Mesothelial cell of epicardium (in vitro differentiated cells): Measurements from ENCODE around the gene P4HA1. TPM values are rescaled to one million over a fixed set of nuclear protein-coding genes. Genes with fewer than 3 reads are reported as not detected.

Experiments used
- DNase-seq, 2 experiments: peaks; one replicate each; pipeline ENCODE4 v3.0.0; 2021; ENCODE audit warnings: low spot score in 2 of 2; ENCODE audit not compliant: unreplicated experiment in 2 of 2
- H3K27ac Mint-ChIP-seq: 2 replicates; pipeline ENCODE4 v1.8.0; 2021; ENCODE audit warnings: mixed read lengths
- H3K27me3 Mint-ChIP-seq: 2 replicates; pipeline ENCODE4 v1.8.0; 2021; ENCODE audit warnings: low read depth, mixed read lengths
- H3K36me3 Mint-ChIP-seq: 2 replicates; pipeline ENCODE4 v1.8.0; 2021; ENCODE audit warnings: mixed read lengths
- H3K4me1 Mint-ChIP-seq: 2 replicates; pipeline ENCODE4 v1.8.0; 2021; ENCODE audit warnings: mixed read lengths
- H3K4me3 Mint-ChIP-seq: 2 replicates; pipeline ENCODE4 v1.8.0; 2021; ENCODE audit warnings: mild to moderate bottlenecking, moderate library complexity, mixed read lengths
- H3K9me3 Mint-ChIP-seq: 2 replicates; pipeline ENCODE4 v1.8.0; 2021; ENCODE audit warnings: mixed read lengths
- total RNA-seq: library from RNA; stranded (reverse); gene quantifications from 3 replicates; pipeline ENCODE4 v1.2.1, GENCODE V29; 2021
- TF ChIP-seq, protein P1 (sequence below): fragments of 200-600 bp; sonication (generic); IDR thresholded peaks from one replicate; pipeline ENCODE4 v1.5.0; 2021; ENCODE audit warnings: antibody characterized with exemption; ENCODE audit not compliant: unreplicated experiment

The P4HA1 gene
- total RNA-seq, 1 donor from 2014 or later: 105 TPM

DNA sequence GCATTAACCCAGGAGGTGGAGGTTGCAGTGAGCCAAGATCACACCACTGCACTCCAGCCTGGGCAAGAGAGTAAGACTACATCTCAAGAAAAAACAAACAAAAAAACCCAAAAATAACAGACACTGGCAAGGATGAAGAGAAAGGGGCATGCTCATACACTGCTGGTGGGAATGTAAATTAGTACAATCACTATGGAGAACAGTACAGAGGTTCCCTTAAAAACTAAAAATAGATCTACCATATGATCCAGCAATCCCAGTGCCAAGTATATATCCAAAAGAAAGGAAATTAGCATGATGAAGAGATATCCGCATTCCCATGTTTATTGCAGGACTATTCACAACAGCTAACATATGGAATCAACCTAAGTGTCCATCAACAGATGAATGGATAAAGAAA is 75.6 kb downstream of the P4HA1 start:
- TF ChIP-seq, protein P1, sequence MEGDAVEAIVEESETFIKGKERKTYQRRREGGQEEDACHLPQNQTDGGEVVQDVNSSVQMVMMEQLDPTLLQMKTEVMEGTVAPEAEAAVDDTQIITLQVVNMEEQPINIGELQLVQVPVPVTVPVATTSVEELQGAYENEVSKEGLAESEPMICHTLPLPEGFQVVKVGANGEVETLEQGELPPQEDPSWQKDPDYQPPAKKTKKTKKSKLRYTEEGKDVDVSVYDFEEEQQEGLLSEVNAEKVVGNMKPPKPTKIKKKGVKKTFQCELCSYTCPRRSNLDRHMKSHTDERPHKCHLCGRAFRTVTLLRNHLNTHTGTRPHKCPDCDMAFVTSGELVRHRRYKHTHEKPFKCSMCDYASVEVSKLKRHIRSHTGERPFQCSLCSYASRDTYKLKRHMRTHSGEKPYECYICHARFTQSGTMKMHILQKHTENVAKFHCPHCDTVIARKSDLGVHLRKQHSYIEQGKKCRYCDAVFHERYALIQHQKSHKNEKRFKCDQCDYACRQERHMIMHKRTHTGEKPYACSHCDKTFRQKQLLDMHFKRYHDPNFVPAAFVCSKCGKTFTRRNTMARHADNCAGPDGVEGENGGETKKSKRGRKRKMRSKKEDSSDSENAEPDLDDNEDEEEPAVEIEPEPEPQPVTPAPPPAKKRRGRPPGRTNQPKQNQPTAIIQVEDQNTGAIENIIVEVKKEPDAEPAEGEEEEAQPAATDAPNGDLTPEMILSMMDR: no peak

DNA sequence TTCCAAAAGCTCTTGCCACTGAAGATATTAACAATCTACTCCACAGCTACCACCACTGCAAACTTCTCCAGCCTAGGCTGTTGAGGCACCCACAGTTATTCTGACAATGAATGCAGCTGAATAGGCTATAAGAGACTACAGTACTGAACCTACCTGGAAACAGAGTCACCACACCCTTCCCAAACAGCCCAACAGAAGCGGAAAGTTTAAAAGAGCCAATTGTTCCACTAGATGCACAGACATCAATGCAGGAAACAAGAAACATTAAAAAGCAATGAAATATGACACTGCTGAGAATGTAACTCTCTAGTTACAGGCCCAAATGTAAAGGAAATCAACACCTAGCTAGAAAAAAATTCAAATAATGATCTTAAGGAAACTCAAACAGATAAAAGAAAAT is 77.6 kb downstream of the P4HA1 start:
- H3K27me3 Mint-ChIP-seq: no peaks in the 10 kb centered on the region
- H3K4me3 Mint-ChIP-seq: no peak overlapping the region
- no peak overlapping the region for H3K27ac Mint-ChIP-seq
- TF ChIP-seq, protein P1: no peak
- H3K36me3 Mint-ChIP-seq: peaks cover 60% of the 10 kb centered on the region
- H3K9me3 Mint-ChIP-seq: peaks cover 14% of the 10 kb centered on the region
- H3K4me1 Mint-ChIP-seq: no peaks in the 10 kb centered on the region
- no peak for DNase-seq

More for the DNA sequence above, 75.6 kb downstream of the P4HA1 start:
- Mint-ChIP-seq H3K27me3 (no peaks in the 10 kb centered on the region), H3K9me3 (peaks cover 22% of the 10 kb centered on the region), H3K4me3 (no peak overlapping the region), H3K27ac (no peak overlapping the region), H3K36me3 (peaks cover 67% of the 10 kb centered on the region), H3K4me1 (no peaks in the 10 kb centered on the region)
- no peak for DNase-seq

DNA sequence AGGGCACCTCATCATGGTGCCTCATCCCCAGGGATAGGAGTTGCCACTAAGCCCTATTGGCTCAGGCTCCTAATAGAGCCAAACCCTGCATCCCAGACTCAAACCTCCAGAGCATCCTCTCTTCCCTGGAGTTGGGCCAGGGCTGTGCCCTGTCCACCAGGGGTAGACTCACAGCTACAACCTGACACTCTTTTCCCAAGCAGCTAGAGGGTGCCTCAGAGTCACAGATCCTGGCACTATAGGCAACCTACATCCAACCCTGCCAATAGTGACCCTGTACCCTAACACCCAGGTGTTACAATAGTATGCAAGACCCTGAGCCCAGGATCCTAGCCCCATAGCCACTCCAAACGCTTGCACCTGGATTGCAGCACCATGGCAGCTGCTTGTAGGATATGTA is 78.0 kb downstream of the P4HA1 start:
- Mint-ChIP-seq H3K27me3 (no peaks in the 10 kb centered on the region), H3K4me3 (no peak overlapping the region), H3K36me3 (peaks cover 58% of the 10 kb centered on the region), H3K4me1 (no peaks in the 10 kb centered on the region), H3K27ac (no peak overlapping the region), H3K9me3 (peaks cover 11% of the 10 kb centered on the region)
- DNase-seq: no peak
- TF ChIP-seq, protein P1: no peak

DNA sequence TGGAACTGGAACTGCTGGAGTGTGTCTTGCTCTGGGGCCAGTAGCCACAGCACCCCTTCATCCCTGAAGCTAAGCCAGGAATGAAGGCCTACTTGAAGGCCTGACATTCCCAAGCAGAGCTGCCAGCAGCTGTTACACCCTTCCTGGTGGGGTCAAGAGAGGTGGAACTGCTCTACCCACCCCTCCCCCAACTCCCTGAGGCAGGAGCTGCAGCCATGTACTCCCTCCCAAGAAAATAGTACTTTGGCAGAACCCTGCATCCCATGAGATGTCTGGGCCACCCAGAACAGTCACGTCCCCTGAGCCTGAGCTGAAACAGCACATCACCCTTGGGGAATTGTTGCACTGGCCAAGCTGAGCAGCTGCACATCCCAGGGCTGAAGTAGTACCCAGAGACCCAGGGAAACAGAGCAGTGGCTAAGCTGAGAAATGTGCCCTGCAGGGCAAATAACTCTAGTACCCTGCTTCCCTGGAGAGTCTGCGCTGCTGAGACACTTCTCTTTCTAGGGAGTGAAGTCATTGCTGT is 78.6 kb downstream of the P4HA1 start:
- no peak overlapping the region for H3K4me3 Mint-ChIP-seq
- peaks cover 5% of the 10 kb centered on the region for H3K9me3 Mint-ChIP-seq
- H3K36me3 Mint-ChIP-seq: peaks cover 57% of the 10 kb centered on the region
- DNase-seq: no peak
- H3K27me3 Mint-ChIP-seq: no peaks in the 10 kb centered on the region
- no peaks in the 10 kb centered on the region for H3K4me1 Mint-ChIP-seq
- TF ChIP-seq, protein P1: no peak
- H3K27ac Mint-ChIP-seq: no peak overlapping the region

DNA sequence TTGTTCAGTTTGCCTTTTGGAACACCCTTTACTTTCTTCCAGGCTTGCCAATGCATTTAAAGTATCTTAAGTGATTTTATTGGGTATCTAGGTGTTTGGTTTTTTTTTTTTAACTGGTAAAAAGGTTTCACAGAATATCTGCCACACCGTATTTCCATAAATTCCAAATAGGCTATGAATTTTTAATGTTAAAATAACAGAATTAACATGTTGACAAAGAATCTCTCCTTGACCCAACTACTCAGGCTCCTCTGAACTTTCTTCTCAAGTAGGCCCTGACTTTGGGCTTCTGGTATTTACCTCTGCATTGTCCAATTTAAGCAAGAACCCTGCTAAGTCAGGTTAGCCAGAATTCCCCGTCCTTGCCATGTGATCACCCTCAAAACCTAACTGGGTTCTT is 80.9 kb downstream of the P4HA1 start:
- Mint-ChIP-seq H3K9me3 (no peaks in the 10 kb centered on the region), H3K36me3 (peaks cover 58% of the 10 kb centered on the region), H3K4me3 (no peak overlapping the region), H3K27me3 (no peaks in the 10 kb centered on the region), H3K4me1 (no peaks in the 10 kb centered on the region), H3K27ac (peak overlapping the region; percentile 5)
- TF ChIP-seq, protein P1: no peak
- no peak for DNase-seq

DNA sequence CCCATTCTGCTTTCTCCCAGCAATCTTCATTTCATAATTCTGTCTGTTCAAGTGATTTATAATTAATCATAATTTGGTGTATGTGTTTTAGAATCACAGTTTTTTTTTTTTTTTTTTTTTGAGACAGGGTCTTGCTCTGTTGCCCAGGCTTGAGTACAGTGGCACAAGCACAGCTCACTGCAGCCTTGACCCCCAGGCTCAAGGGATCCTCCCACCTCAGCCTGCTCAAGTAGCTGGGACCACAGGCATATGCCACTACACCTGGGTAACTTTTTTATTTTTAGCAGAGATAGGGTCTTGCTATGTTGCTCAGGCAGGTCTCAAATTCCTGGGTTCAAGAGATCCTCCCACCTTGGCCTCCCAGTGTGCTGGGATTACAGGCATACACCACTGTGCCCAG is 92.8 kb downstream of the P4HA1 start:
- peaks cover 12% of the 10 kb centered on the region for H3K9me3 Mint-ChIP-seq
- no peak overlapping the region for H3K4me3 Mint-ChIP-seq
- peaks cover 36% of the 10 kb centered on the region for H3K36me3 Mint-ChIP-seq
- H3K4me1 Mint-ChIP-seq: no peaks in the 10 kb centered on the region
- no peak for DNase-seq
- H3K27me3 Mint-ChIP-seq: no peaks in the 10 kb centered on the region
- H3K27ac Mint-ChIP-seq: no peak overlapping the region
- TF ChIP-seq, protein P1: no peak
